H1 (cell line): ENCODE results near the gene DAP. TPM values are rescaled to one million over a fixed set of nuclear protein-coding genes. Genes with fewer than 3 reads are reported as not detected.

Source experiments
- CTCF ChIA-PET: fragments of 300-600 bp; sonication (Branson Sonifier 250); formaldehyde crosslinking; loops from one replicate; lab custom pipeline; 2021; ENCODE audit not compliant: partially characterized antibody; lab: Charles Lee
- POLR2A ChIA-PET: fragments of 300-600 bp; sonication (Branson Sonifier 250); formaldehyde crosslinking; loops from one replicate; lab custom pipeline; 2021; ENCODE audit warnings: inconsistent platforms; ENCODE audit not compliant: partially characterized antibody; lab: Charles Lee
- DNase-seq, 2 experiments: peaks; one replicate each; pipeline versions ENCODE4 v3.0.0 to v3.0.0-alpha.2; 2010 to 2022; ENCODE audit warnings: low spot score in 2 of 2, low read depth in 1 of 2, mixed read lengths in 1 of 2
- FAIRE-seq: peaks from 2 replicates; lab custom pipeline; 2011; peaks lifted over from hg19 to GRCh38; lab: Jason Lieb, UNC
- H2AFZ ChIP-seq: 2 replicates; pipeline ENCODE4 v1.8.1; 2012; ENCODE audit warnings: low read length, inconsistent platforms
- H2AK5ac ChIP-seq: 2 replicates; pipeline ENCODE4 v1.6.1; 2013; ENCODE audit warnings: low read depth, low read length
- H2BK120ac ChIP-seq: replicated peaks from 2 replicates; pipeline ENCODE3; 2013; ENCODE audit warnings: low read depth, low read length, inconsistent platforms
- H2BK12ac ChIP-seq: 2 replicates; pipeline ENCODE4 v1.6.1; 2013; ENCODE audit warnings: low read depth, low read length
- H2BK15ac ChIP-seq: 2 replicates; pipeline ENCODE4 v1.6.1; 2013; ENCODE audit warnings: low read length
- H2BK20ac ChIP-seq: 2 replicates; pipeline ENCODE4 v1.6.1; 2013; ENCODE audit warnings: low read length
- H2BK5ac ChIP-seq: 2 replicates; pipeline ENCODE4 v1.6.1; 2013; ENCODE audit warnings: low read depth, low read length
- H3K14ac ChIP-seq: 2 replicates; pipeline ENCODE4 v1.6.1; 2013; ENCODE audit warnings: inconsistent platforms; ENCODE audit not compliant: insufficient read length
- H3K18ac ChIP-seq: 2 replicates; pipeline ENCODE4 v1.6.1; 2013; ENCODE audit warnings: low read length; ENCODE audit errors: extremely low read depth
- H3K23ac ChIP-seq: 2 replicates; pipeline ENCODE4 v1.6.1; 2013; ENCODE audit warnings: inconsistent platforms; ENCODE audit not compliant: insufficient read length
- H3K23me2 ChIP-seq: 2 replicates; pipeline ENCODE4 v1.6.1; 2013; ENCODE audit warnings: low read depth, low read length
- H3K27ac ChIP-seq: 2 replicates; pipeline ENCODE4 v1.6.1; 2011; ENCODE audit warnings: low read depth, low read length, inconsistent platforms
- H3K27me3 ChIP-seq, 4 experiments: replicated peaks in 1 of 4; 1 replicate in 1 of 4; 2 replicates in 3 of 4; pipeline versions ENCODE4 v1.6.1 to v1.8.1; 2011 to 2013; ENCODE audit warnings: low read length in 3 of 4, mild to moderate bottlenecking in 3 of 4, inconsistent platforms in 2 of 4, mixed read lengths in 2 of 4, moderate library complexity in 1 of 4; ENCODE audit not compliant: control insufficient read depth in 3 of 4, insufficient read depth in 3 of 4; ENCODE audit errors: extremely low read depth in 1 of 4
- H3K36me3 ChIP-seq, 4 experiments: 2 replicates each; pipeline versions ENCODE4 v1.6.1 to v1.8.1; 2011 to 2013; ENCODE audit warnings: mild to moderate bottlenecking in 4 of 4, low read length in 3 of 4, moderate library complexity in 2 of 4, control low read depth in 1 of 4, inconsistent platforms in 1 of 4; ENCODE audit not compliant: insufficient read depth in 4 of 4, control insufficient read depth in 2 of 4
- H3K4ac ChIP-seq: replicated peaks from 2 replicates; pipeline ENCODE3; 2013; ENCODE audit warnings: low read length, low read depth, mixed read lengths, inconsistent platforms; ENCODE audit not compliant: insufficient read length
- H3K4me1 ChIP-seq, 4 experiments: replicated peaks in 1 of 4; 1 replicate in 1 of 4; 2 replicates in 3 of 4; pipeline versions ENCODE4 v1.6.1 to v1.8.1; 2011 to 2013; ENCODE audit warnings: low read length in 3 of 4, inconsistent platforms in 2 of 4, mixed read lengths in 1 of 4; ENCODE audit not compliant: insufficient read depth in 4 of 4, control insufficient read depth in 3 of 4
- H3K4me2 ChIP-seq, 2 experiments: 2 replicates each; pipeline versions ENCODE4 v1.6.1 to v1.8.1; 2011 to 2013; ENCODE audit warnings: low read depth in 2 of 2, low read length in 2 of 2, control low read depth in 1 of 2, inconsistent platforms in 1 of 2, mild to moderate bottlenecking in 1 of 2; ENCODE audit not compliant: insufficient read depth in 1 of 2
- H3K4me3 ChIP-seq, 4 experiments: fragments of 200-600, 300-600 bp in 1 of 4; sonication (generic), shearing (Covaris generic), sonication (Bioruptor Twin) in 1 of 4; 2 replicates each; pipeline versions ENCODE4 v1.5.1 to v1.8.1; 2011 to 2016; ENCODE audit warnings: low read length in 4 of 4, low read depth in 3 of 4, control low read depth in 2 of 4, inconsistent platforms in 2 of 4, mild to moderate bottlenecking in 2 of 4, mixed read lengths in 1 of 4, moderate library complexity in 1 of 4; ENCODE audit not compliant: insufficient read depth in 2 of 4; ENCODE audit errors: extremely low read depth in 1 of 4
- H3K56ac ChIP-seq: replicated peaks from 2 replicates; pipeline ENCODE3; 2013; ENCODE audit warnings: low read depth, mild to moderate bottlenecking, mixed read lengths, low read length, inconsistent platforms; ENCODE audit not compliant: insufficient read length
- H3K79me1 ChIP-seq: 2 replicates; pipeline ENCODE4 v1.6.1; 2013; ENCODE audit warnings: low read depth, low read length, control low read depth
- H3K79me2 ChIP-seq, 2 experiments: 2 replicates each; pipeline versions ENCODE4 v1.6.1 to v1.8.1; 2012 to 2013; ENCODE audit warnings: low read length in 2 of 2, mild to moderate bottlenecking in 2 of 2, inconsistent platforms in 1 of 2; ENCODE audit not compliant: insufficient read depth in 2 of 2, control insufficient read depth in 1 of 2
- H3K9ac ChIP-seq, 4 experiments: replicated peaks in 1 of 4; 1 replicate in 1 of 4; 2 replicates in 3 of 4; pipeline versions ENCODE4 v1.6.1 to v1.8.1; 2011 to 2013; ENCODE audit warnings: low read depth in 3 of 4, low read length in 3 of 4, control low read depth in 2 of 4, mild to moderate bottlenecking in 2 of 4, moderate library complexity in 2 of 4, inconsistent platforms in 1 of 4; ENCODE audit errors: extremely low read depth in 1 of 4
- H3K9me3 ChIP-seq, 2 experiments: 2 replicates each; pipeline versions ENCODE4 v1.6.1 to v1.8.1; 2012 to 2013; ENCODE audit warnings: mild to moderate bottlenecking in 2 of 2, moderate library complexity in 2 of 2, control low read depth in 1 of 2, inconsistent platforms in 1 of 2, low read depth in 1 of 2, low read length in 1 of 2, mixed read lengths in 1 of 2; ENCODE audit not compliant: insufficient read depth in 2 of 2
- H4K20me1 ChIP-seq, 2 experiments: replicated peaks in 1 of 2; 2 replicates each; pipeline versions ENCODE3 to v1.8.1; 2011 to 2013; ENCODE audit warnings: inconsistent platforms in 2 of 2, low read length in 2 of 2, mild to moderate bottlenecking in 1 of 2; ENCODE audit not compliant: insufficient read depth in 2 of 2, control insufficient read depth in 1 of 2
- H4K5ac ChIP-seq: 2 replicates; pipeline ENCODE4 v1.6.1; 2013; ENCODE audit warnings: low read length, low read depth, mixed read lengths, inconsistent platforms; ENCODE audit not compliant: insufficient read length
- H4K8ac ChIP-seq: 2 replicates; pipeline ENCODE4 v1.8.0; 2013; ENCODE audit warnings: mild to moderate bottlenecking, moderate library complexity, low read length, inconsistent platforms; ENCODE audit not compliant: insufficient read depth; ENCODE audit errors: extremely low read depth
- H4K91ac ChIP-seq: replicated peaks from 2 replicates; pipeline ENCODE3; 2013; ENCODE audit warnings: low read length, mixed read lengths, inconsistent platforms; ENCODE audit not compliant: insufficient read length
- CREB1 ChIP-seq: IDR thresholded peaks from 2 replicates; pipeline ENCODE4 v1.6.1; 2012; ENCODE audit warnings: inconsistent platforms
- GABPA ChIP-seq: IDR thresholded peaks from 2 replicates; pipeline ENCODE4 v1.6.1; 2011; ENCODE audit warnings: mild to moderate bottlenecking, low read length, moderate library complexity, borderline replicate concordance; ENCODE audit not compliant: insufficient read depth
- GTF2F1 ChIP-seq: IDR thresholded peaks from 2 replicates; pipeline ENCODE4 v1.6.1; 2012; ENCODE audit warnings: low read depth, low read length, improper control_type of control experiment, borderline replicate concordance
- JUND ChIP-seq: IDR thresholded peaks from 2 replicates; pipeline ENCODE4 v1.6.1; 2011; ENCODE audit warnings: mild to moderate bottlenecking, improper control_type of control experiment, low read length
- KDM4A ChIP-seq: IDR thresholded peaks from one replicate; pipeline ENCODE4 v1.7.1; 2012; ENCODE audit warnings: low read depth, mild to moderate bottlenecking, moderate library complexity, low read length, inconsistent platforms; ENCODE audit not compliant: severe bottlenecking
- MAFK ChIP-seq: IDR thresholded peaks from 2 replicates; pipeline ENCODE4 v1.6.1; 2012; ENCODE audit warnings: low read depth, mild to moderate bottlenecking, improper control_type of control experiment, low read length
- NRF1 ChIP-seq: IDR thresholded peaks from 2 replicates; pipeline ENCODE4 v1.6.1; 2011; ENCODE audit warnings: mild to moderate bottlenecking, low read depth, low read length, improper control_type of control experiment
- PHF8 ChIP-seq: fragments of 200-600 bp; sonication (generic); conservative IDR thresholded peaks from 2 replicates; pipeline ENCODE4 v1.7.1; 2012; ENCODE audit warnings: low read depth, mild to moderate bottlenecking, inconsistent platforms, low read length, moderate library complexity
- SIRT6 ChIP-seq: IDR thresholded peaks from one replicate; pipeline ENCODE4 v1.7.1; 2012; ENCODE audit warnings: low read length, inconsistent platforms
- SP2 ChIP-seq: IDR thresholded peaks from 2 replicates; pipeline ENCODE4 v1.6.1; 2012; ENCODE audit warnings: mild to moderate bottlenecking, low read length, inconsistent platforms
- SRF ChIP-seq: IDR thresholded peaks from 2 replicates; pipeline ENCODE4 v1.6.1; 2011; ENCODE audit warnings: mild to moderate bottlenecking, low read depth, low read length, moderate library complexity
- USF2 ChIP-seq: IDR thresholded peaks from 2 replicates; pipeline ENCODE4 v1.6.1; 2011; ENCODE audit warnings: low read length, improper control_type of control experiment
- WGBS, 2 experiments: shearing (Covaris generic) in 1 of 2; methylation state at CpG; one replicate each; pipeline versions ENCODE4 v1.1.6 to v1.1.7; 2013 to 2015; ENCODE audit warnings: low lambda C conversion rate in 2 of 2, mixed read lengths in 2 of 2, inconsistent platforms in 1 of 2, low coverage in 1 of 2, missing lambda C conversion rate in 1 of 2; ENCODE audit not compliant: insufficient replicate concordance in 2 of 2, insufficient coverage in 1 of 2, insufficient read length in 1 of 2; ENCODE audit errors: extremely low coverage in 1 of 2, missing lambda C conversion rate in 1 of 2; 5-methylcytosine and 5-hydroxymethylcytosine counted together
- polyA plus RNA-seq, 7 experiments: library from polyadenylated mRNA; depleted of rRNA in 3 of 7; stranded (reverse) in 5 of 7; unstranded in 2 of 7; fragments of >200 nt in 5 of 7; fragments of 200-250 nt in 2 of 7; gene quantifications; 1 replicate in 5 of 7; 2 replicates in 1 of 7; 4 replicates in 1 of 7; pipeline versions ENCODE4 v1.2.1 to v1.2.3, GENCODE V29; 2011 to 2013; ENCODE audit warnings: missing spikeins in 2 of 7, mixed read lengths in 2 of 7
- total RNA-seq: library from RNA; stranded (reverse); fragmentation: NEBNext Ultra II Directional; extraction: Animal tissue kit (Norgen Biotek cat#: 25700); gene quantifications from 2 replicates; pipeline ENCODE4 v1.2.1, GENCODE V29; 2021

Gene DAP
- total and polyA plus RNA-seq, 2 of the 8 experiments (the other 6 are each of a cell fraction or from before 2014, with no cell fraction given) = 26.2 to 44.4 TPM

DNA sequence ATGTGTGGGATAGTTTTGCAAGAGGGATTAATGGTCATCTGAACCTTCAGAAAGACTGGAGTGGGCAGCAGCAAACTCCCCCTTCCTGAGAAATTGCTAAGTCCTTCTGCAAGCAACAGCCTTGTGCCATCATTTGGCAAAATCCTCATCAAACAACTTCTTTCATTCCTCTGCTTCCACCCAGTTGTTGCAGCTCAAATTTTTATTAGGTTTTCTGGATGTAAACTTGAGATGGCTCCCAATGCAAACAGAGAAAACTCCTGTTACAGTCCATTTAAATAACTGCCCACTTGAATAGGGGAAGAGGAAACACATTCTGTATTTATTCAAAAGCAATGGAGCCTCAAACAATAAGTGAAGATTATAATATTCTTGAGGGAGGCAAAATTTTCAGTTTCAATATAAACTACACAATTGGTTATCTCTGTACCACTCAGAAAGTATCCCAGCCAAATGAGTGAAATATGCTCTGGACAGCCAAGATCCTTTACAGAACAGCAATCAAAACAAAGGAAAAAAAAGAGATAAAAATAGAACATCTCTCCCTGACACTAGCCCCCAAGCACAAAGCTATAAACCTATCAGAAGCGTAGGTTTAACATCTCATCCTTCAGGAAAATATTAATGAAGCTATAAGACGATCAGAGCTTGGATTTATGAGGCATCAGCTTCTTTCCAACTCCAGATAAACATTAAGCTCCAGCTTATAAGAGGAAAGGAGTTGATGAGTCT is 17.3 kb upstream of the DAP start:
- ChIA-PET CTCF (interaction anchor here (0.6 to 4.7 kb wide), 12 partner anchors 7 to 357 kb away, joined by 3 to 23 read pairs (median 4); no protein-coding TSS in a partner anchor), POLR2A (no interaction called here)
- Histone ChIP-seq H2AFZ (no peak overlapping the region), H3K23ac (no peak overlapping the region), H3K79me1 (no peaks in the 10 kb centered on the region), H3K4me1 (no peaks in the 10 kb centered on the region), H3K27me3 (no peaks in the 10 kb centered on the region; a peak in 1 of 7 replicates), H3K79me2 (no peaks in the 10 kb centered on the region), H3K56ac (no peak overlapping the region), H3K27ac (no peak overlapping the region), H2BK12ac (no peak overlapping the region), H3K9ac (no peak overlapping the region), H3K23me2 (no peaks in the 10 kb centered on the region), H3K18ac (no peak overlapping the region), H2BK15ac (no peak overlapping the region), H2BK5ac (no peak overlapping the region), H3K9me3 (peaks cover 14% of the 10 kb centered on the region in 2 experiments), H4K20me1 (no peaks in the 10 kb centered on the region), H3K4me2 (no peak overlapping the region), H3K4me3 (no peak overlapping the region), H4K5ac (no peak overlapping the region), H2BK120ac (no peak overlapping the region), H2AK5ac (no peak overlapping the region), H3K36me3 (no peaks in the 10 kb centered on the region), H4K91ac (no peak overlapping the region), H4K8ac (no peak overlapping the region), H2BK20ac (no peak overlapping the region), H3K4ac (no peak overlapping the region), H3K14ac (no peak overlapping the region)
- no peak for DNase-seq
- 61% methylated on average over 2 of the region's 2 CpGs; no CpG with 5 or more reads in 1 of the 2 experiments for WGBS, 2 experiments
- FAIRE-seq = no peak
- TF ChIP-seq SRF = no peak
- no peak for TF ChIP-seq KDM4A
- no peak for TF ChIP-seq GABPA
- TF ChIP-seq MAFK = no peak
- TF ChIP-seq SIRT6 = no peak
- no peak for TF ChIP-seq PHF8
- no peak for TF ChIP-seq SP2
- TF ChIP-seq GTF2F1 = no peak
- TF ChIP-seq JUND = no peak
- no peak for TF ChIP-seq CREB1
- TF ChIP-seq NRF1 = no peak
- TF ChIP-seq USF2 = no peak
